ENCODE results near the gene NELFCD. TPM values are rescaled to one million over a fixed set of nuclear protein-coding genes. Genes with fewer than 3 reads are reported as not detected.

NELFCD gene
- polyA plus RNA-seq, 1 of the 3 experiments (the other 2 are of a cell fraction): 90.0 TPM

DNA sequence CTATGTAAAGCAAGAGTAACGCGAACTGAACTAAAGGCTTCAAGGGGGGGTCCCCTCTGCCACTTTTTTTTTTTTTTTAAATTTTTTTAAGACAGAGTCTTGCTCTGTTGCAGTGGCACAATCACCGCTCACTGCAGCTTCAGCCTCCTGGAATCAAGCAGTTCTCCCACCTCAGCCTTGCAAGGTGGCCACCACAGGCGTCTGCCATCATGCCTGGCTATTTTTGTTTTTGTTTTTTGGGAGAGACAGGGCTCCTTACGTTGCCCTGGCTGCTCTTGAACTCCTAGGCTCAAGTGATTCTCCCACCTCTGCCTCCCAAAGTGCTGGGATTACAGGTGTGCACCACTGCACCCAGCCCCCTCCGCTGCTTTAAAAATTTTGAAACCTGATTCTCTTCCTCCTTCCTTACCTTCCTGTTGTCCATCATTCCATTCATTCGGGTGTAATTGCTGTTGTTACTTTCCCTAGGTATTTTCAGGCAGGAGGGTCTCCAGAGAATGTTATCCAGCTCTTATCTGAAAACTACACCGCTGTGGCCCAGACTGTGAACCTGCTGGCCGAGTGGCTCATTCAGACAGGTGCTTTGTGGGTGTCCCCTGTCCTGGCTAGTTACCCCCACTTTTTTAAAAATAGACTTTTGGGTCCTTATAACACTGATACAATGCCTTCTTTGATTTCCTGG lies 5.4 kb downstream of the NELFCD start (continued):
- no peak for TF ChIP-seq TAF1 (IDR thresholded peaks at IDR 0.05; ENCODE audit: borderline replicate concordance, low read depth, low read length)

DNA sequence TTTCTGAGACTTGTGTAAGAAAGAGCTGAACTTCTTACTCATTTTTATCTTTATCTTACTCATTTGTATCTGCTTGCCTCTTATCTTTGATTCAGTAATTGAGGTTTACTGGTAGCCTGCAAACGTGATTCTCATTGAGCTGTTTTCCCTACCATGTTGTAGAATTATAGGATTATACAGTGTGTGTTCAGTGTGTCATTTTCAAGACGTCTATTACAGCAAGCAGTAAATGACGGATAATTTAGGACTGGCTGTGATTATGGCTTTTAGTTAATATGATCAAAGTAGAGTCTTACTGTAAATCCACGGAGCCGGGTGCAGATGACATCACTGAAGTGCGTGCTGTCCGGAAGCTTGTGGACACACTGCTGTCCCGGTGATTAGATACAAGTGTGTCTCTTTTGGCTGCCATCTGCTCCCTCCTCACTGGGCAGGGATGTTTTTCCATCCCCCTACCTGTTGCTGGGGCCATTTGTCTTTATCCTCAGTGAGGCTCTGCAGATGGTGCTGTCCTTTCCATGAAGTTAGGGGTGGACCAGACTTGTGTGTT lies 6.0 kb downstream of the NELFCD start:
- Histone ChIP-seq H2AFZ (ENCODE audit: low read depth) (no peak overlapping the region), H3K9ac (no peak overlapping the region), H4K20me1 (ENCODE audit: insufficient read depth) (peaks cover 24% of the 10 kb centered on the region), H3K4me2 (no peak overlapping the region), H3K4me1 (ENCODE audit: control insufficient read depth in 1 of 2, insufficient read depth in 2 of 2, low read depth in 1 of 2, low read length in 1 of 2) (peaks cover 9 to 53% of the 10 kb centered on the region in 2 experiments; a peak in 3 of 4 replicates), H3K4me3 (ENCODE audit: low read depth in 2 of 2, low read length in 1 of 2) (no peak overlapping the region), H3K9me3 (no peaks in the 10 kb centered on the region), H3K9me2 (no peaks in the 10 kb centered on the region), H3F3A (replicated peaks; ENCODE audit: insufficient read depth) (no peaks in the 10 kb centered on the region), H3K27me3 (ENCODE audit: insufficient read depth) (no peaks in the 10 kb centered on the region), H3K79me2 (ENCODE audit: insufficient read depth) (peaks cover 50% of the 10 kb centered on the region), H3K27ac (ENCODE audit: low read depth in 2 of 2, low read length in 1 of 2) (peak overlapping the region in 1 of 2 experiments; percentile 56; a peak in 2 of 4 replicates), H3K36me3 (replicated peaks in 1 of 2; ENCODE audit: control insufficient read depth in 1 of 2, insufficient read depth in 2 of 2, low read length in 1 of 2) (peaks cover 45 to 57% of the 10 kb centered on the region in 2 experiments)
- ChIA-PET POLR2A (interaction anchor here (1.0 to 1.5 kb wide), 3 partner anchors 45 to 96 kb away, joined by 3 to 11 read pairs (median 4); partner anchors contain the start of gene ATP5F1E), CTCF (interaction anchor here (0.5 to 1.5 kb wide), 4 partner anchors 16 to 469 kb away, joined by 3 to 5 read pairs (median 3); no protein-coding TSS in a partner anchor)
- DNase-seq: peak; percentile 81
- 68% methylated on average over 8 of the region's 8 CpGs for WGBS (ENCODE audit: low lambda C conversion rate)
- TF ChIP-seq, protein P1, sequence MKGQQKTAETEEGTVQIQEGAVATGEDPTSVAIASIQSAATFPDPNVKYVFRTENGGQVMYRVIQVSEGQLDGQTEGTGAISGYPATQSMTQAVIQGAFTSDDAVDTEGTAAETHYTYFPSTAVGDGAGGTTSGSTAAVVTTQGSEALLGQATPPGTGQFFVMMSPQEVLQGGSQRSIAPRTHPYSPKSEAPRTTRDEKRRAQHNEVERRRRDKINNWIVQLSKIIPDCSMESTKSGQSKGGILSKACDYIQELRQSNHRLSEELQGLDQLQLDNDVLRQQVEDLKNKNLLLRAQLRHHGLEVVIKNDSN (IDR thresholded peaks at IDR 0.05; ENCODE audit: borderline replicate concordance, low read depth): no peak
- TF ChIP-seq TEAD4 (IDR thresholded peaks at IDR 0.05; ENCODE audit: borderline replicate concordance, insufficient read depth) (no peak), GATA2 (CRISPR knock-in tag; IDR thresholded peaks at IDR 0.05) (peak; percentile 83), SIN3A (IDR thresholded peaks at IDR 0.05; ENCODE audit: borderline replicate concordance, low read depth, low read length) (no peak), CHD2 (IDR thresholded peaks at IDR 0.05; ENCODE audit: low read length, partially characterized antibody) (peak; percentile 28), RAD21 (IDR thresholded peaks at IDR 0.05; ENCODE audit: low read length) (0 out of 2 replicates have a peak, but pooled peaks have one; percentile 5), FOXJ3 (CRISPR knock-in tag; IDR thresholded peaks at IDR 0.05) (peak; percentile 52; the same call in 1 of the 2 replicates), YY1 (IDR thresholded peaks at IDR 0.05; ENCODE audit: low read depth) (no peak), EP300 (IDR thresholded peaks at IDR 0.05; ENCODE audit: borderline replicate concordance in 1 of 2, low read depth in 1 of 2, low read length in 1 of 2) (peak in 1 of 2 experiments; percentile 65; a peak in 1 of 4 replicates), MXI1 (IDR thresholded peaks at IDR 0.05; ENCODE audit: low read depth, low read length) (0 out of 2 replicates have a peak, but pooled peaks have one; percentile 48), JUND (IDR thresholded peaks at IDR 0.05) (no peak), RCOR1 (IDR thresholded peaks at IDR 0.05; ENCODE audit: low read length) (peak; percentile 10; the same call in 1 of the 2 replicates), RFX5 (IDR thresholded peaks at IDR 0.05; ENCODE audit: low read length) (no peak), NRF1 (IDR thresholded peaks at IDR 0.05; ENCODE audit: low read depth, low read length) (no peak)
- TF ChIP-seq, protein P2, sequence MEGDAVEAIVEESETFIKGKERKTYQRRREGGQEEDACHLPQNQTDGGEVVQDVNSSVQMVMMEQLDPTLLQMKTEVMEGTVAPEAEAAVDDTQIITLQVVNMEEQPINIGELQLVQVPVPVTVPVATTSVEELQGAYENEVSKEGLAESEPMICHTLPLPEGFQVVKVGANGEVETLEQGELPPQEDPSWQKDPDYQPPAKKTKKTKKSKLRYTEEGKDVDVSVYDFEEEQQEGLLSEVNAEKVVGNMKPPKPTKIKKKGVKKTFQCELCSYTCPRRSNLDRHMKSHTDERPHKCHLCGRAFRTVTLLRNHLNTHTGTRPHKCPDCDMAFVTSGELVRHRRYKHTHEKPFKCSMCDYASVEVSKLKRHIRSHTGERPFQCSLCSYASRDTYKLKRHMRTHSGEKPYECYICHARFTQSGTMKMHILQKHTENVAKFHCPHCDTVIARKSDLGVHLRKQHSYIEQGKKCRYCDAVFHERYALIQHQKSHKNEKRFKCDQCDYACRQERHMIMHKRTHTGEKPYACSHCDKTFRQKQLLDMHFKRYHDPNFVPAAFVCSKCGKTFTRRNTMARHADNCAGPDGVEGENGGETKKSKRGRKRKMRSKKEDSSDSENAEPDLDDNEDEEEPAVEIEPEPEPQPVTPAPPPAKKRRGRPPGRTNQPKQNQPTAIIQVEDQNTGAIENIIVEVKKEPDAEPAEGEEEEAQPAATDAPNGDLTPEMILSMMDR (IDR thresholded peaks at IDR 0.05): no peak
- TF ChIP-seq, protein P3, sequence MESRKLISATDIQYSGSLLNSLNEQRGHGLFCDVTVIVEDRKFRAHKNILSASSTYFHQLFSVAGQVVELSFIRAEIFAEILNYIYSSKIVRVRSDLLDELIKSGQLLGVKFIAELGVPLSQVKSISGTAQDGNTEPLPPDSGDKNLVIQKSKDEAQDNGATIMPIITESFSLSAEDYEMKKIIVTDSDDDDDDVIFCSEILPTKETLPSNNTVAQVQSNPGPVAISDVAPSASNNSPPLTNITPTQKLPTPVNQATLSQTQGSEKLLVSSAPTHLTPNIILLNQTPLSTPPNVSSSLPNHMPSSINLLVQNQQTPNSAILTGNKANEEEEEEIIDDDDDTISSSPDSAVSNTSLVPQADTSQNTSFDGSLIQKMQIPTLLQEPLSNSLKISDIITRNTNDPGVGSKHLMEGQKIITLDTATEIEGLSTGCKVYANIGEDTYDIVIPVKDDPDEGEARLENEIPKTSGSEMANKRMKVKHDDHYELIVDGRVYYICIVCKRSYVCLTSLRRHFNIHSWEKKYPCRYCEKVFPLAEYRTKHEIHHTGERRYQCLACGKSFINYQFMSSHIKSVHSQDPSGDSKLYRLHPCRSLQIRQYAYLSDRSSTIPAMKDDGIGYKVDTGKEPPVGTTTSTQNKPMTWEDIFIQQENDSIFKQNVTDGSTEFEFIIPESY (IDR thresholded peaks at IDR 0.05; ENCODE audit: borderline replicate concordance, low read depth): no peak

Data from SK-N-SH (cell line).